SK-N-SH (cell line): ENCODE results near the gene PRG3. TPM values are rescaled to one million over a fixed set of nuclear protein-coding genes. Genes with fewer than 3 reads are reported as not detected.

ENCODE experiments used
- CTCF ChIA-PET: fragments of 300-600, 350-600 bp; formaldehyde crosslinking; extraction: SDS; loops from one replicate; lab custom pipeline; 2021; lab: Yijun Ruan, JAX
- POLR2A ChIA-PET: fragments of 350-600 bp; sonication (Branson Sonifier 250); formaldehyde crosslinking; extraction: SDS; loops from one replicate; lab custom pipeline; 2020; ENCODE audit warnings: antibody characterized with exemption, inconsistent platforms; lab: Yijun Ruan, JAX
- DNase-seq: peaks from one replicate; pipeline ENCODE4 v3.0.0; 2012
- H2AFZ ChIP-seq: fragments of 200-600 bp; sonication (generic); 2 replicates; pipeline ENCODE4 v1.8.1; 2016; ENCODE audit warnings: antibody characterized with exemption, mild to moderate bottlenecking, low read depth
- H3F3A ChIP-seq: fragments of 200-600 bp; sonication (generic); replicated peaks from 2 replicates; pipeline ENCODE3; 2016; ENCODE audit warnings: antibody characterized with exemption, mild to moderate bottlenecking; ENCODE audit not compliant: insufficient read depth
- H3K27ac ChIP-seq, 2 experiments: fragments of 200-500 bp in 1 of 2; fragments of 200-600 bp in 1 of 2; sonication (Bioruptor generic) in 1 of 2; sonication (generic), shearing (Covaris generic) in 1 of 2; 2 replicates each; pipeline versions ENCODE4 v1.5.1 to v1.6.1; 2014 to 2016; ENCODE audit warnings: low read depth in 2 of 2, inconsistent platforms in 1 of 2, low read length in 1 of 2, mild to moderate bottlenecking in 1 of 2, mixed read lengths in 1 of 2
- H3K27me3 ChIP-seq: fragments of 200-600 bp; sonication (generic), shearing (Covaris generic); 2 replicates; pipeline ENCODE4 v1.6.1; 2016; ENCODE audit warnings: mixed run types; ENCODE audit not compliant: insufficient read depth
- H3K36me3 ChIP-seq, 2 experiments: fragments of 200-500 bp in 1 of 2; fragments of 200-600 bp in 1 of 2; sonication (Bioruptor generic) in 1 of 2; sonication (generic) in 1 of 2; replicated peaks in 1 of 2; 2 replicates each; pipeline versions ENCODE3 to v1.5.1; 2014 to 2016; ENCODE audit warnings: low read length in 1 of 2, mild to moderate bottlenecking in 1 of 2; ENCODE audit not compliant: insufficient read depth in 2 of 2, control insufficient read depth in 1 of 2
- H3K4me1 ChIP-seq, 2 experiments: fragments of 200-500 bp in 1 of 2; fragments of 200-600 bp in 1 of 2; sonication (Bioruptor generic) in 1 of 2; sonication (generic), shearing (Covaris generic) in 1 of 2; 2 replicates each; pipeline versions ENCODE4 v1.5.1 to v1.6.1; 2014 to 2016; ENCODE audit warnings: low read depth in 1 of 2, low read length in 1 of 2, mixed run types in 1 of 2; ENCODE audit not compliant: insufficient read depth in 2 of 2, control insufficient read depth in 1 of 2
- H3K4me2 ChIP-seq: fragments of 200-600 bp; sonication (generic), shearing (Covaris generic); 2 replicates; pipeline ENCODE4 v1.6.1; 2017; ENCODE audit warnings: mixed run types
- H3K4me3 ChIP-seq, 2 experiments: fragments of 200-500 bp in 1 of 2; fragments of 200-600 bp in 1 of 2; sonication (Bioruptor generic) in 1 of 2; sonication (generic), shearing (Covaris generic) in 1 of 2; 2 replicates each; pipeline versions ENCODE4 v1.5.1 to v1.8.1; 2014 to 2016; ENCODE audit warnings: low read depth in 2 of 2, inconsistent platforms in 1 of 2, low read length in 1 of 2, mild to moderate bottlenecking in 1 of 2, mixed read lengths in 1 of 2, moderate library complexity in 1 of 2
- H3K79me2 ChIP-seq: fragments of 200-600 bp; sonication (generic); 2 replicates; pipeline ENCODE4 v1.8.1; 2017; ENCODE audit warnings: mild to moderate bottlenecking; ENCODE audit not compliant: insufficient read depth
- H3K9ac ChIP-seq: fragments of 200-600 bp; sonication (generic); 2 replicates; pipeline ENCODE4 v1.6.1; 2017; ENCODE audit warnings: mixed run types
- H3K9me2 ChIP-seq: fragments of 200-600 bp; sonication (generic); 2 replicates; pipeline ENCODE4 v1.6.1; 2017; ENCODE audit warnings: mixed run types
- H3K9me3 ChIP-seq: fragments of 200-600 bp; sonication (generic); 2 replicates; pipeline ENCODE4 v1.6.1; 2017; ENCODE audit warnings: mixed run types, mild to moderate bottlenecking, moderate library complexity
- H4K20me1 ChIP-seq: fragments of 200-600 bp; sonication (generic); 2 replicates; pipeline ENCODE4 v1.6.1; 2017; ENCODE audit warnings: mild to moderate bottlenecking, mixed run types; ENCODE audit not compliant: insufficient read depth
- CHD2 ChIP-seq: fragments of 150-350 bp; IDR thresholded peaks from 2 replicates; pipeline ENCODE4 v1.6.1; 2018; ENCODE audit warnings: low read length; ENCODE audit not compliant: partially characterized antibody
- ELF1 ChIP-seq: IDR thresholded peaks from 2 replicates; pipeline ENCODE4 v1.4.0; 2012
- EZH2phosphoT487 ChIP-seq: fragments of 200-600 bp; sonication (generic); IDR thresholded peaks from 2 replicates; pipeline ENCODE4 v1.6.1; 2017; ENCODE audit warnings: low read depth, mixed run types, mild to moderate bottlenecking, antibody characterized with exemption, moderate library complexity, borderline replicate concordance
- GATA2 ChIP-seq: sonication (generic); formaldehyde crosslinking; IDR thresholded peaks from 2 replicates; pipeline ENCODE4 v1.5.0; 2020; ENCODE audit warnings: mild to moderate bottlenecking, missing genetic modification reagents
- JUND ChIP-seq: IDR thresholded peaks from 2 replicates; pipeline ENCODE4 v1.4.0; 2012
- MEF2A ChIP-seq: IDR thresholded peaks from 2 replicates; pipeline ENCODE4 v1.4.0; 2012; ENCODE audit warnings: low read depth, borderline replicate concordance
- NFIC ChIP-seq: IDR thresholded peaks from 2 replicates; pipeline ENCODE4 v1.4.0; 2012; ENCODE audit warnings: borderline replicate concordance
- PBX3 ChIP-seq: IDR thresholded peaks from 2 replicates; pipeline ENCODE4; 2012
- POLR2AphosphoS5 ChIP-seq: IDR thresholded peaks from 2 replicates; pipeline ENCODE4 v1.6.1; 2012; ENCODE audit warnings: low read depth, low read length
- REST ChIP-seq: IDR thresholded peaks from 2 replicates; pipeline ENCODE4 v1.6.1; 2012; ENCODE audit warnings: mild to moderate bottlenecking, low read depth, low read length, moderate library complexity
- RFX5 ChIP-seq: IDR thresholded peaks from 2 replicates; pipeline ENCODE4 v1.6.1; 2012; ENCODE audit warnings: mild to moderate bottlenecking, improper control_type of control experiment, low read length
- RXRA ChIP-seq: IDR thresholded peaks from 2 replicates; pipeline ENCODE4 v1.4.0; 2012; ENCODE audit warnings: low read depth, mild to moderate bottlenecking, borderline replicate concordance
- SIN3A ChIP-seq: IDR thresholded peaks from 2 replicates; pipeline ENCODE4 v1.6.1; 2012; ENCODE audit warnings: low read depth, mild to moderate bottlenecking, low read length, moderate library complexity, borderline replicate concordance
- SMC3 ChIP-seq: IDR thresholded peaks from 2 replicates; pipeline ENCODE4 v1.6.1; 2012; ENCODE audit warnings: low read depth, low read length, improper control_type of control experiment
- TAF1 ChIP-seq: IDR thresholded peaks from 2 replicates; pipeline ENCODE4 v1.6.1; 2012; ENCODE audit warnings: low read depth, mild to moderate bottlenecking, low read length, moderate library complexity, borderline replicate concordance
- USF2 ChIP-seq: fragments of 150-350 bp; IDR thresholded peaks from 2 replicates; pipeline ENCODE4 v1.6.1; 2017; ENCODE audit warnings: antibody characterized with exemption, low read length, low read depth, borderline replicate concordance
- YY1 ChIP-seq: IDR thresholded peaks from 2 replicates; pipeline ENCODE4 v1.4.0; 2012; ENCODE audit warnings: low read depth, mild to moderate bottlenecking
- whole genome bisulfite sequencing: methylation state at CpG from one replicate; pipeline ENCODE4 v1.1.6; 2017; ENCODE audit warnings: low lambda C conversion rate; 5-methylcytosine and 5-hydroxymethylcytosine counted together
- polyA plus RNA-seq, 3 experiments: library from polyadenylated mRNA; depleted of rRNA; stranded (reverse); fragments of >200 nt; gene quantifications; 2 replicates each; pipeline ENCODE4 v1.2.3, GENCODE V29; 2012

PRG3 gene
- polyA plus RNA-seq, 1 of the 3 experiments (the other 2 are of a cell fraction) = not detected

- TF ChIP-seq GATA2 = no peak
- no peak for TF ChIP-seq ELF1
- no peak for TF ChIP-seq TAF1
- no peak for TF ChIP-seq YY1
- no peak for TF ChIP-seq PBX3
- no peak for TF ChIP-seq NFIC
- no peak for TF ChIP-seq USF2
- TF ChIP-seq SIN3A = no peak
These were observed 29.3 kb upstream of the PRG3 start (continued) for GRCh38 chr11:57410287-57410686.

GRCh38 chr11:57409321-57410100 lies 28.6 kb upstream of the PRG3 start:
- Histone ChIP-seq H3K36me3 (no peaks in the 10 kb centered on the region), H4K20me1 (no peaks in the 10 kb centered on the region)

More at GRCh38 chr11:57409321-57410100, 28.6 kb upstream of the PRG3 start:
- no peak overlapping the region for H3K4me3 ChIP-seq
- ChIA-PET POLR2A (no interaction called here), CTCF (interaction anchor here (1.3 kb wide), 1 partner anchor 49 kb away, joined by 3 read pairs; no protein-coding TSS in a partner anchor)
- H3K9me2 ChIP-seq = no peaks in the 10 kb centered on the region
- H3K27ac ChIP-seq = no peak overlapping the region
- H3K4me2 ChIP-seq = no peak overlapping the region
- H3F3A ChIP-seq = no peaks in the 10 kb centered on the region
- TF ChIP-seq MEF2A (no peak), RFX5 (no peak), GATA2 (no peak), POLR2AphosphoS5 (no peak), PBX3 (no peak), RXRA (no peak), REST (no peak), JUND (no peak), CHD2 (no peak), SMC3 (no peak), EZH2phosphoT487 (no peak), ELF1 (no peak)
- TF ChIP-seq, all 33 proteins: peak for 0
- 92% methylated on average over 17 of the region's 18 CpGs for WGBS
- no peak overlapping the region for H2AFZ ChIP-seq
- no peak for DNase-seq
- H3K9ac ChIP-seq = no peak overlapping the region
- H3K4me1 ChIP-seq = no peaks in the 10 kb centered on the region; a peak in 1 of 4 replicates
- no peaks in the 10 kb centered on the region for H3K27me3 ChIP-seq
- H3K79me2 ChIP-seq = no peaks in the 10 kb centered on the region
- no peaks in the 10 kb centered on the region for H3K9me3 ChIP-seq
